HepG2 (cell line): ENCODE measurements around the gene RECQL. TPM values are rescaled to one million over a fixed set of nuclear protein-coding genes. Genes with fewer than 3 reads are reported as not detected.

Experiments
- ATAC-seq: fragments of 200-7000 bp; cut with Tn5 transposase; 3 replicates; pipeline ENCODE4 v1.9.1; 2020; ENCODE audit warnings: mild to moderate bottlenecking, moderate library complexity
- BruUV-seq: library from RNA; stranded (reverse); fragments of 400-500 nt; replicated peaks from 2 replicates; lab custom pipeline; 2021; lab: Mats Ljungman, UMichigan
- CTCF ChIA-PET: fragments of 300-600 bp; formaldehyde crosslinking; extraction: SDS; loops from one replicate; lab custom pipeline; 2021; ENCODE audit warnings: low total read pairs, inconsistent platforms, low intra/inter-chr PET ratio; lab: Yijun Ruan, JAX
- POLR2A ChIA-PET: fragments of 350-600 bp; sonication (Branson Sonifier 250); formaldehyde crosslinking; loops from one replicate; lab custom pipeline; 2020; ENCODE audit warnings: antibody characterized with exemption, inconsistent platforms; lab: Yijun Ruan, JAX
- DNase-seq: peaks from one replicate; pipeline ENCODE4 v3.0.0-alpha.2; 2015; ENCODE audit warnings: low spot score
- FAIRE-seq: peaks from 3 replicates; lab custom pipeline; 2011; peaks lifted over from hg19 to GRCh38; lab: Jason Lieb, UNC
- H2AFZ ChIP-seq: one replicate; pipeline ENCODE4 v1.6.1; 2011; ENCODE audit warnings: low read length, inconsistent platforms
- H3K27ac ChIP-seq: fragments of 300-600 bp; 3 replicates; pipeline ENCODE4 v1.8.0; 2011; ENCODE audit warnings: mixed run types, mild to moderate bottlenecking, mixed read lengths, low read length, inconsistent platforms; ENCODE audit not compliant: insufficient read depth; ENCODE audit errors: extremely low read length
- H3K27me3 ChIP-seq, 2 experiments: fragments of 200-600 bp in 1 of 2; 2 replicates in 1 of 2; 3 replicates in 1 of 2; pipeline versions ENCODE4 v1.6.0 to v1.8.0; 2011; ENCODE audit warnings: low read length in 2 of 2, mild to moderate bottlenecking in 2 of 2, moderate library complexity in 2 of 2, inconsistent platforms in 1 of 2; ENCODE audit not compliant: insufficient read depth in 2 of 2, control insufficient read depth in 1 of 2
- H3K36me3 ChIP-seq, 2 experiments: fragments of 200-600 bp in 1 of 2; replicated peaks in 1 of 2; 2 replicates in 1 of 2; 3 replicates in 1 of 2; pipeline versions ENCODE4 v1.5.1 to v1.8.0; 2011; ENCODE audit warnings: low read length in 2 of 2, inconsistent platforms in 1 of 2; ENCODE audit not compliant: insufficient read depth in 2 of 2, control insufficient read depth in 1 of 2
- H3K4me1 ChIP-seq: 2 replicates; pipeline ENCODE4 v1.5.1; 2012; ENCODE audit warnings: low read length, inconsistent platforms; ENCODE audit not compliant: insufficient read depth
- H3K4me2 ChIP-seq: 2 replicates; pipeline ENCODE4 v1.6.0; 2011; ENCODE audit warnings: low read depth, low read length, inconsistent platforms
- H3K4me3 ChIP-seq, 3 experiments: fragments of 200-600 bp in 1 of 3; sonication (generic), shearing (Covaris generic) in 1 of 3; replicated peaks in 1 of 3; 2 replicates each; pipeline ENCODE4 v1.5.1; 2011 to 2016; ENCODE audit warnings: low read length in 3 of 3, inconsistent platforms in 2 of 3, low read depth in 2 of 3, mild to moderate bottlenecking in 2 of 3, control low read depth in 1 of 3, mixed read lengths in 1 of 3; ENCODE audit not compliant: insufficient read depth in 1 of 3
- H3K79me2 ChIP-seq: one replicate; pipeline ENCODE4 v1.6.1; 2011; ENCODE audit warnings: low read length, inconsistent platforms; ENCODE audit not compliant: insufficient read depth
- H3K9ac ChIP-seq: 2 replicates; pipeline ENCODE4 v1.6.0; 2011; ENCODE audit warnings: mild to moderate bottlenecking, low read depth, low read length, inconsistent platforms; ENCODE audit not compliant: insufficient read depth
- H3K9me3 ChIP-seq: 2 replicates; pipeline ENCODE4 v1.5.1; 2012; ENCODE audit warnings: mild to moderate bottlenecking, low read length
- H4K20me1 ChIP-seq: 2 replicates; pipeline ENCODE4 v1.6.0; 2011; ENCODE audit warnings: inconsistent platforms, mild to moderate bottlenecking, low read length, moderate library complexity; ENCODE audit not compliant: insufficient read depth
- BRD4 ChIP-seq: sonication (generic); formaldehyde crosslinking; IDR thresholded peaks from 2 replicates; pipeline ENCODE4 v1.4.0; 2020; ENCODE audit warnings: missing genetic modification reagents
- CAMTA2 ChIP-seq: sonication (generic); formaldehyde crosslinking; IDR thresholded peaks from 2 replicates; pipeline ENCODE4 v1.4.0; 2020; ENCODE audit warnings: mild to moderate bottlenecking, missing genetic modification reagents, borderline replicate concordance
- CHD2 ChIP-seq: IDR thresholded peaks from 2 replicates; pipeline ENCODE4 v1.6.1; 2011; ENCODE audit warnings: low read depth, low read length, improper control_type of control experiment
- DMAP1 ChIP-seq: IDR thresholded peaks from 2 replicates; pipeline ENCODE4 v1.6.1; 2016
- KLF15 ChIP-seq: sonication (generic); formaldehyde crosslinking; IDR thresholded peaks from 2 replicates; pipeline ENCODE4 v1.8.1; 2023; ENCODE audit warnings: borderline replicate concordance, mild to moderate bottlenecking, inconsistent platforms, missing genetic modification reagents, mixed read lengths
- LCORL ChIP-seq, 2 experiments: fragments of 450-650 bp in 1 of 2; sonication (generic) in 1 of 2; formaldehyde crosslinking in 1 of 2; IDR thresholded peaks; 2 replicates each; pipeline versions ENCODE4 v1.5.0 to v1.6.1; 2017 to 2020; ENCODE audit warnings: antibody characterized with exemption in 1 of 2, missing genetic modification reagents in 1 of 2
- PRMT3 ChIP-seq: sonication (generic); formaldehyde crosslinking; IDR thresholded peaks from 2 replicates; pipeline ENCODE4 v1.8.1; 2022; ENCODE audit warnings: low read depth, mild to moderate bottlenecking, moderate library complexity, missing genetic modification reagents, borderline replicate concordance
- SIX1 ChIP-seq: sonication (generic); formaldehyde crosslinking; IDR thresholded peaks from 2 replicates; pipeline ENCODE4 v1.4.0; 2020; ENCODE audit warnings: missing genetic modification reagents, borderline replicate concordance
- SMAD9 ChIP-seq: sonication (generic); formaldehyde crosslinking; IDR thresholded peaks from 2 replicates; pipeline ENCODE4 v1.5.1; 2020; ENCODE audit warnings: mild to moderate bottlenecking, missing genetic modification reagents
- ZFP1 ChIP-seq: IDR thresholded peaks from 2 replicates; pipeline ENCODE4 v1.6.1; 2016
- ZNF138 ChIP-seq: sonication (generic); formaldehyde crosslinking; IDR thresholded peaks from 2 replicates; pipeline ENCODE4 v1.5.0; 2020; ENCODE audit warnings: mild to moderate bottlenecking, low read depth, missing genetic modification reagents
- ZNF253 ChIP-seq: sonication (generic); formaldehyde crosslinking; IDR thresholded peaks from 2 replicates; pipeline ENCODE4 v1.8.0; 2022; ENCODE audit warnings: mild to moderate bottlenecking, missing genetic modification reagents, borderline replicate concordance
- WGBS: methylation state at CpG from one replicate; pipeline ENCODE4 v1.1.6; 2017; ENCODE audit warnings: low lambda C conversion rate; 5-methylcytosine and 5-hydroxymethylcytosine counted together
- in situ Hi-C: cut with HindIII; loops from 2 replicates; pipeline ENCODE4 v1.10.0; 2017; ENCODE audit warnings: low pct_unique_long_range_greater_than_20kb; ENCODE audit not compliant: extremely low pct_ligation_motif_present
- intact Hi-C: fragments of 100-400 bp; cut with micrococcal nuclease; formaldehyde crosslinking; loops from one replicate; pipeline ENCODE4 v1.10.0; 2022; ENCODE audit not compliant: unreplicated experiment
- polyA plus RNA-seq, 8 experiments: library from polyadenylated mRNA; depleted of rRNA in 3 of 8; stranded (reverse) in 7 of 8; unstranded in 1 of 8; fragments of >200 nt; fragmentation: Illumina TruSeq in 4 of 8; extraction: Trizol in 4 of 8; gene quantifications; 2 replicates each; pipeline versions ENCODE4 v1.2.1 to v1.2.3, GENCODE V29; 2011 to 2016; ENCODE audit warnings: low read depth in 4 of 8, missing spikeins in 1 of 8, mixed read lengths in 1 of 8; ENCODE audit not compliant: insufficient read depth in 1 of 8
- total RNA-seq, 5 experiments: library from RNA; depleted of rRNA; stranded (reverse); fragments of >200 nt; fragmentation: Illumina TruSeq; extraction: Trizol; gene quantifications; 2 replicates each; pipeline ENCODE4 v1.2.3, GENCODE V29; 2016; ENCODE audit warnings: low read depth in 1 of 5
- TF ChIP-seq, protein P1 (sequence below): IDR thresholded peaks from 2 replicates; pipeline ENCODE4 v1.6.1; 2016; ENCODE audit warnings: low read depth
- TF ChIP-seq, protein P2 (sequence below): sonication (generic); formaldehyde crosslinking; IDR thresholded peaks from 2 replicates; pipeline ENCODE4 v1.9.0; 2021; ENCODE audit warnings: missing genetic modification reagents, borderline replicate concordance
- TF ChIP-seq, protein P3 (sequence below): IDR thresholded peaks from 2 replicates; pipeline ENCODE4 v1.6.1; 2016; ENCODE audit warnings: low read depth, borderline replicate concordance

The RECQL gene
- total and polyA plus RNA-seq, 2 of the 13 experiments (the other 11 are each of a cell fraction or from before 2014, with no cell fraction given), result 7.2 to 41.5 TPM

DNA sequence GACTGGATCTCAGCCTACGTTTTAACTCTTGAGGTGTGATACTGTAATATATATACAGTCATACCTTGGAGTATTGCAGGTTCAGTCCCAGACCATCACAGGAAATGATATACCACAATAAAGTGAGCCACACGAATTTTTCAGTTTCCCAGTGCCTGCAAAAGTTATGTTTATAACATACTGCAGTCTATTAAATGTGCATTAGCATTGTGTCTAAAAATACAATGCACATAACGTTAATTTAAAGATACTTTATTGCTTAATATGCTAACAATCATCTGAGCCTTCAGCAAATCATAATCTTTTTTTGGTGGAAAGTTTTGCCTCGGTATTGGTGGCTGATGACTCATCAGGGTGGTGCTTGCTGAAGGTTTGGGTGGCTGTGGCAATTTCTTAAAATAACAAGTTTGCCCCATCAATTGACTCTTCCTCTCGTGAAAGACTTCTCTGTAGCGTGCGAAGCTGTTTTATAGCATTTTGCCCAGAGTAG is 45.1 kb downstream of the RECQL start:
- H3K4me2 ChIP-seq, result no peak overlapping the region
- H3K4me1 ChIP-seq, result no peaks in the 10 kb centered on the region
- ATAC-seq, result no peak
- H3K9ac ChIP-seq, result no peak overlapping the region
- intact Hi-C loops, result no loop called here
- H3K27ac ChIP-seq, result no peak overlapping the region
- TF ChIP-seq, protein P1, sequence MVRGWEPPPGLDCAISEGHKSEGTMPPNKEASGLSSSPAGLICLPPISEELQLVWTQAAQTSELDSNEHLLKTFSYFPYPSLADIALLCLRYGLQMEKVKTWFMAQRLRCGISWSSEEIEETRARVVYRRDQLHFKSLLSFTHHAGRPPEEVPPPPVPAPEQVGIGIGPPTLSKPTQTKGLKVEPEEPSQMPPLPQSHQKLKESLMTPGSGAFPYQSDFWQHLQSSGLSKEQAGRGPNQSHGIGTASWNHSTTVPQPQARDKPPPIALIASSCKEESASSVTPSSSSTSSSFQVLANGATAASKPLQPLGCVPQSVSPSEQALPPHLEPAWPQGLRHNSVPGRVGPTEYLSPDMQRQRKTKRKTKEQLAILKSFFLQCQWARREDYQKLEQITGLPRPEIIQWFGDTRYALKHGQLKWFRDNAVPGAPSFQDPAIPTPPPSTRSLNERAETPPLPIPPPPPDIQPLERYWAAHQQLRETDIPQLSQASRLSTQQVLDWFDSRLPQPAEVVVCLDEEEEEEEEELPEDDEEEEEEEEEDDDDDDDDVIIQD (CRISPR knock-in tag), result no peak
- TF ChIP-seq DMAP1 (CRISPR knock-in tag), result no peak
- no peak for TF ChIP-seq SIX1
- no peak for TF ChIP-seq CHD2
- TF ChIP-seq, all 625 proteins: peak for 0
- DNase-seq (no peak), FAIRE-seq (no peak)
- ChIA-PET POLR2A (no interaction called here), CTCF (no interaction called here)
- Histone ChIP-seq H2AFZ (no peak overlapping the region), H3K79me2 (no peaks in the 10 kb centered on the region), H3K4me3 (no peak overlapping the region), H3K36me3 (peaks cover 1 to 28% of the 10 kb centered on the region in 2 experiments; a peak in 4 of 5 replicates), H3K9me3 (no peaks in the 10 kb centered on the region), H4K20me1 (no peaks in the 10 kb centered on the region), H3K27me3 (no peaks in the 10 kb centered on the region)
- no TSS peak for BruUV-seq
- 73% methylated on average over 7 of the region's 7 CpGs for WGBS
- in situ Hi-C loops, result no loop called here

DNA sequence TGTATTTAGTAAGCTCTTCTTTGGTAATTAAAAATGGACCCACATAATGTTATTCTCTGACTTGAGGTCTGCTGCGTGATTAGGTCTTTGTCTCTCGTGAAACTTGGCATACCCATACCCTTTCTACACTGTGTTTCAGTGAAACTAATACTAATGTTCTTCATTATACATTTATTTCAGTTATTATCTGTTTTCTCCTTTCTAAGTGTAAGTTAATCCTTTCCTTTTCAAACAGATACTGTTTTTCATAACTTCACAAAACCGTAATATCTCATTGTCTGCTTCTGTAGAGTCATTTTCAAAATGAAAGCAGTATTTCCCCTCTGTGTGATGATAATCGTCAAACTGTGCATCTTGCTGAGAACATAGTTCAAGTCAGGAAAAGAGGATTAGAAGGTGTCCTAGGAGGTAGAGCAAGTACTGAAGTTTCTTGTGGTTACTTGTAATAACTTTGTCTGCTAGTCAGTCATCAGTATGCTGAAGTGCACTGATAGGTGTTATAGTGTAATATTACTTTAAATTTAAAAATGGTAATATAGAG is 48.1 kb downstream of the RECQL start:
- no peak overlapping the region for H3K9ac ChIP-seq
- H4K20me1 ChIP-seq, result no peaks in the 10 kb centered on the region
- WGBS, result 96% methylated on average over 4 of the region's 4 CpGs
- POLR2A ChIA-PET, result no interaction called here
- intact Hi-C loops, result no loop called here
- no peaks in the 10 kb centered on the region for H3K79me2 ChIP-seq
- H3K4me1 ChIP-seq, result no peaks in the 10 kb centered on the region
- no TSS peak for BruUV-seq
- DNase-seq, result no peak
- no peaks in the 10 kb centered on the region for H3K27me3 ChIP-seq
- no peak overlapping the region for H3K4me2 ChIP-seq
- no peak overlapping the region for H3K4me3 ChIP-seq
- peaks cover 1 to 27% of the 10 kb centered on the region in 2 experiments; a peak in 4 of 5 replicates for H3K36me3 ChIP-seq
- CTCF ChIA-PET, result no interaction called here
- in situ Hi-C loops, result no loop called here
- no peak overlapping the region for H3K27ac ChIP-seq
- no peak for FAIRE-seq
- no peak for ATAC-seq
- H2AFZ ChIP-seq, result no peak overlapping the region
- H3K9me3 ChIP-seq, result no peaks in the 10 kb centered on the region
- TF ChIP-seq PRMT3 (CRISPR knock-in tag) (no peak), SMAD9 (CRISPR knock-in tag) (no peak), ZFP1 (no peak), KLF15 (CRISPR knock-in tag) (no peak), ZNF138 (CRISPR knock-in tag) (no peak), LCORL (IDR thresholded peaks at IDR 0.05) (no peak), LCORL (CRISPR knock-in tag; IDR thresholded peaks at IDR 0.05) (no peak), CAMTA2 (CRISPR knock-in tag) (no peak), ZNF253 (CRISPR knock-in tag) (no peak), BRD4 (CRISPR knock-in tag) (no peak)
- TF ChIP-seq, protein P2, sequence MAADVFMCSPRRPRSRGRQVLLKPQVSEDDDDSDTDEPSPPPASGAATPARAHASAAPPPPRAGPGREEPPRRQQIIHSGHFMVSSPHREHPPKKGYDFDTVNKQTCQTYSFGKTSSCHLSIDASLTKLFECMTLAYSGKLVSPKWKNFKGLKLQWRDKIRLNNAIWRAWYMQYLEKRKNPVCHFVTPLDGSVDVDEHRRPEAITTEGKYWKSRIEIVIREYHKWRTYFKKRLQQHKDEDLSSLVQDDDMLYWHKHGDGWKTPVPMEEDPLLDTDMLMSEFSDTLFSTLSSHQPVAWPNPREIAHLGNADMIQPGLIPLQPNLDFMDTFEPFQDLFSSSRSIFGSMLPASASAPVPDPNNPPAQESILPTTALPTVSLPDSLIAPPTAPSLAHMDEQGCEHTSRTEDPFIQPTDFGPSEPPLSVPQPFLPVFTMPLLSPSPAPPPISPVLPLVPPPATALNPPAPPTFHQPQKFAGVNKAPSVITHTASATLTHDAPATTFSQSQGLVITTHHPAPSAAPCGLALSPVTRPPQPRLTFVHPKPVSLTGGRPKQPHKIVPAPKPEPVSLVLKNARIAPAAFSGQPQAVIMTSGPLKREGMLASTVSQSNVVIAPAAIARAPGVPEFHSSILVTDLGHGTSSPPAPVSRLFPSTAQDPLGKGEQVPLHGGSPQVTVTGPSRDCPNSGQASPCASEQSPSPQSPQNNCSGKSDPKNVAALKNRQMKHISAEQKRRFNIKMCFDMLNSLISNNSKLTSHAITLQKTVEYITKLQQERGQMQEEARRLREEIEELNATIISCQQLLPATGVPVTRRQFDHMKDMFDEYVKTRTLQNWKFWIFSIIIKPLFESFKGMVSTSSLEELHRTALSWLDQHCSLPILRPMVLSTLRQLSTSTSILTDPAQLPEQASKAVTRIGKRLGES (CRISPR knock-in tag), result no peak
- TF ChIP-seq, protein P3, sequence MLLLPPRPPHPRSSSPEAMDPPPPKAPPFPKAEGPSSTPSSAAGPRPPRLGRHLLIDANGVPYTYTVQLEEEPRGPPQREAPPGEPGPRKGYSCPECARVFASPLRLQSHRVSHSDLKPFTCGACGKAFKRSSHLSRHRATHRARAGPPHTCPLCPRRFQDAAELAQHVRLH (CRISPR knock-in tag), result no peak
